Hepatocyte (in vitro differentiated cells): ENCODE results near the gene BCKDK. TPM values are rescaled to one million over a fixed set of nuclear protein-coding genes. Genes with fewer than 3 reads are reported as not detected.

Experiments used
- DNase-seq: peaks from one replicate; pipeline ENCODE4 v3.0.0-alpha.2; 2016; ENCODE audit warnings: low spot score
- H2AFZ ChIP-seq: fragments of 200-600 bp; sonication (generic); 2 replicates; pipeline ENCODE4 v1.6.0; 2016; ENCODE audit warnings: antibody characterized with exemption, mild to moderate bottlenecking
- H3K27ac ChIP-seq: fragments of 200-600 bp; sonication (generic); 2 replicates; pipeline ENCODE4 v1.5.1; 2016; ENCODE audit warnings: mild to moderate bottlenecking
- H3K27me3 ChIP-seq: fragments of 200-600 bp; sonication (generic); 2 replicates; pipeline ENCODE4 v1.6.1; 2016
- H3K36me3 ChIP-seq: fragments of 200-600 bp; sonication (generic); replicated peaks from 2 replicates; pipeline ENCODE4 v1.5.1; 2016; ENCODE audit warnings: low read depth; ENCODE audit not compliant: insufficient read depth
- H3K4me1 ChIP-seq: fragments of 200-600 bp; sonication (generic); 2 replicates; pipeline ENCODE4 v1.5.1; 2016; ENCODE audit warnings: mild to moderate bottlenecking, moderate library complexity; ENCODE audit not compliant: insufficient read depth
- H3K4me2 ChIP-seq: fragments of 200-600 bp; sonication (generic); 2 replicates; pipeline ENCODE4 v1.6.0; 2016
- H3K4me3 ChIP-seq: fragments of 200-600 bp; sonication (generic); 2 replicates; pipeline ENCODE4 v1.5.1; 2016; ENCODE audit warnings: mild to moderate bottlenecking
- H3K79me2 ChIP-seq: fragments of 200-600 bp; sonication (generic); 2 replicates; pipeline ENCODE4 v1.6.0; 2017; ENCODE audit warnings: mild to moderate bottlenecking
- H3K9me2 ChIP-seq: fragments of 200-600 bp; sonication (generic); replicated peaks from 2 replicates; pipeline ENCODE4 v1.6.0; 2017; ENCODE audit warnings: mild to moderate bottlenecking; ENCODE audit not compliant: insufficient read depth
- H3K9me3 ChIP-seq: fragments of 200-600 bp; sonication (generic); 2 replicates; pipeline ENCODE4 v1.5.1; 2016; ENCODE audit warnings: low read depth, mild to moderate bottlenecking
- H4K20me1 ChIP-seq: fragments of 200-600 bp; sonication (generic); 2 replicates; pipeline ENCODE4 v1.6.0; 2016; ENCODE audit warnings: mild to moderate bottlenecking; ENCODE audit not compliant: insufficient read depth, poor library complexity, severe bottlenecking
- EZH2 ChIP-seq: fragments of 200-600 bp; sonication (generic); IDR thresholded peaks from 2 replicates; pipeline ENCODE4 v1.6.1; 2016; ENCODE audit warnings: antibody characterized with exemption, mild to moderate bottlenecking, borderline replicate concordance
- EZH2phosphoT487 ChIP-seq: fragments of 200-600 bp; sonication (generic); IDR thresholded peaks from one replicate; pipeline ENCODE4 v1.6.1; 2018; ENCODE audit warnings: antibody characterized with exemption, mild to moderate bottlenecking, low read depth, moderate library complexity; ENCODE audit not compliant: unreplicated experiment, severe bottlenecking
- WGBS: methylation state at CpG from one replicate; pipeline ENCODE4 v1.1.6; 2016; ENCODE audit warnings: low lambda C conversion rate; ENCODE audit errors: missing lambda C conversion rate; 5-methylcytosine and 5-hydroxymethylcytosine counted together
- polyA plus RNA-seq: library from polyadenylated mRNA; unstranded; fragments of >200 nt; fragmentation: Nextera tagmentation; extraction: Ambion mirVana; gene quantifications from 2 replicates; pipeline ENCODE4 v1.2.1, GENCODE V29; 2016
- total RNA-seq: library from RNA; depleted of rRNA; stranded (reverse); fragments of >200 nt; gene quantifications from 2 replicates; pipeline ENCODE4 v1.2.3, GENCODE V29; 2014
- TF ChIP-seq, protein P1 (sequence below): fragments of 200-600 bp; sonication (generic); IDR thresholded peaks from 2 replicates; pipeline ENCODE4 v1.5.1; 2016; ENCODE audit warnings: antibody characterized with exemption, mild to moderate bottlenecking; ENCODE audit not compliant: poor library complexity

Gene BCKDK
- total and polyA plus RNA-seq, 2 experiments from 2014 or later = 27.3 to 75.2 TPM

DNA sequence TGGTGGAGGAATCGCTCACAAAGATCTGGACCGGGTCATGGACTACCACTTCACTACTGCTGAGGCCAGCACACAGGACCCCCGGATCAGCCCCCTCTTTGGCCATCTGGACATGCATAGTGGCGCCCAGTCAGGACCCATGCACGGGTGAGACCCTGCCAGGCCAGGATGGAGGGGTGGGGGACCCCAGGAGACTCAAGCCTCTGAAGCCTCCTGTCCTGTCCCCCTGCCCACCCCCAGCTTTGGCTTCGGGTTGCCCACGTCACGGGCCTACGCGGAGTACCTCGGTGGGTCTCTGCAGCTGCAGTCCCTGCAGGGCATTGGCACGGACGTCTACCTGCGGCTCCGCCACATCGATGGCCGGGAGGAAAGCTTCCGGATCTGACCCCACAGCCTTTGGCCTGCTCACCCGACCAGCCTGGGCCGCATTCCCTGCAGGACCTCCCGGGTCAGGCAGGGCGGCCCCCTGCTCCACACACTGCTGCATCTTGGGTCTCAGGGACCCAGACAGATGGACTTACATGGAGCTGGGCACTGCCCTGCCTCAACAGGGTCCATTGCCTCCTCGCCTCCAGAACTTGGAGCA is 3.8 kb downstream of the BCKDK start:
- Histone ChIP-seq H3K4me1 (peaks cover 8% of the 10 kb centered on the region), H2AFZ (no peak overlapping the region), H3K36me3 (no peaks in the 10 kb centered on the region), H3K27ac (no peak overlapping the region), H3K79me2 (peaks cover 20% of the 10 kb centered on the region), H3K4me3 (no peak overlapping the region), H3K27me3 (no peaks in the 10 kb centered on the region), H3K9me2 (no peaks in the 10 kb centered on the region), H3K9me3 (no peaks in the 10 kb centered on the region), H4K20me1 (no peaks in the 10 kb centered on the region), H3K4me2 (no peak overlapping the region)
- peak; percentile 5 for DNase-seq
- WGBS = over 99% methylated on average over 23 of the region's 23 CpGs
- no peak for TF ChIP-seq EZH2phosphoT487
- TF ChIP-seq, protein P1, sequence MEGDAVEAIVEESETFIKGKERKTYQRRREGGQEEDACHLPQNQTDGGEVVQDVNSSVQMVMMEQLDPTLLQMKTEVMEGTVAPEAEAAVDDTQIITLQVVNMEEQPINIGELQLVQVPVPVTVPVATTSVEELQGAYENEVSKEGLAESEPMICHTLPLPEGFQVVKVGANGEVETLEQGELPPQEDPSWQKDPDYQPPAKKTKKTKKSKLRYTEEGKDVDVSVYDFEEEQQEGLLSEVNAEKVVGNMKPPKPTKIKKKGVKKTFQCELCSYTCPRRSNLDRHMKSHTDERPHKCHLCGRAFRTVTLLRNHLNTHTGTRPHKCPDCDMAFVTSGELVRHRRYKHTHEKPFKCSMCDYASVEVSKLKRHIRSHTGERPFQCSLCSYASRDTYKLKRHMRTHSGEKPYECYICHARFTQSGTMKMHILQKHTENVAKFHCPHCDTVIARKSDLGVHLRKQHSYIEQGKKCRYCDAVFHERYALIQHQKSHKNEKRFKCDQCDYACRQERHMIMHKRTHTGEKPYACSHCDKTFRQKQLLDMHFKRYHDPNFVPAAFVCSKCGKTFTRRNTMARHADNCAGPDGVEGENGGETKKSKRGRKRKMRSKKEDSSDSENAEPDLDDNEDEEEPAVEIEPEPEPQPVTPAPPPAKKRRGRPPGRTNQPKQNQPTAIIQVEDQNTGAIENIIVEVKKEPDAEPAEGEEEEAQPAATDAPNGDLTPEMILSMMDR = no peak
- no peak for TF ChIP-seq EZH2

DNA sequence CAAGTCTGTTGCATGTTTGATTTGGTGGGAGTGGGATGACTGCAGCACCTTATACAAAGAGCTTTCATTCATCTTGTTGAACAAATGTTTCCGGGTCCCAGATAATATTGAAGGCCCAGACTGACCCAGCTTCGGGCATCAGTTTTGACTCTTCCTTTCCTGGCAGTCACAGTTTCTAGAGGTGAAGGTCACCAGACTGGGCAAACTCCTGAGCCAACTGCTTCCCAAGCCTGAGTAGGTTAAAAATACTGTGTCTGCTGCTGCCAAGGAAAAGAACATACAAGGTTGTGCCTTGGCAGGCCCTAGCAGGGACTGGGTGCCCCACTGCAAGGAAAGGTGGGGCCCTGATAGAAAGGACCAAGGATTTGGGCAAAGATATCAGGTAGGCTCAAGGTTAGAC is 4.5 kb downstream of the BCKDK start:
- 97% methylated on average over 2 of the region's 2 CpGs for WGBS
- peaks cover 8% of the 10 kb centered on the region for H3K4me1 ChIP-seq
- H3K4me2 ChIP-seq = no peak overlapping the region
- H3K9me2 ChIP-seq = no peaks in the 10 kb centered on the region
- H3K27ac ChIP-seq = no peak overlapping the region
- no peak for DNase-seq
- H3K27me3 ChIP-seq = no peaks in the 10 kb centered on the region
- H4K20me1 ChIP-seq = no peaks in the 10 kb centered on the region
- no peak overlapping the region for H2AFZ ChIP-seq
- H3K79me2 ChIP-seq = peaks cover 20% of the 10 kb centered on the region
- TF ChIP-seq, protein P1 = no peak
- TF ChIP-seq EZH2phosphoT487 (no peak), EZH2 (no peak)
- no peak overlapping the region for H3K4me3 ChIP-seq
- no peaks in the 10 kb centered on the region for H3K36me3 ChIP-seq
- H3K9me3 ChIP-seq = no peaks in the 10 kb centered on the region

DNA sequence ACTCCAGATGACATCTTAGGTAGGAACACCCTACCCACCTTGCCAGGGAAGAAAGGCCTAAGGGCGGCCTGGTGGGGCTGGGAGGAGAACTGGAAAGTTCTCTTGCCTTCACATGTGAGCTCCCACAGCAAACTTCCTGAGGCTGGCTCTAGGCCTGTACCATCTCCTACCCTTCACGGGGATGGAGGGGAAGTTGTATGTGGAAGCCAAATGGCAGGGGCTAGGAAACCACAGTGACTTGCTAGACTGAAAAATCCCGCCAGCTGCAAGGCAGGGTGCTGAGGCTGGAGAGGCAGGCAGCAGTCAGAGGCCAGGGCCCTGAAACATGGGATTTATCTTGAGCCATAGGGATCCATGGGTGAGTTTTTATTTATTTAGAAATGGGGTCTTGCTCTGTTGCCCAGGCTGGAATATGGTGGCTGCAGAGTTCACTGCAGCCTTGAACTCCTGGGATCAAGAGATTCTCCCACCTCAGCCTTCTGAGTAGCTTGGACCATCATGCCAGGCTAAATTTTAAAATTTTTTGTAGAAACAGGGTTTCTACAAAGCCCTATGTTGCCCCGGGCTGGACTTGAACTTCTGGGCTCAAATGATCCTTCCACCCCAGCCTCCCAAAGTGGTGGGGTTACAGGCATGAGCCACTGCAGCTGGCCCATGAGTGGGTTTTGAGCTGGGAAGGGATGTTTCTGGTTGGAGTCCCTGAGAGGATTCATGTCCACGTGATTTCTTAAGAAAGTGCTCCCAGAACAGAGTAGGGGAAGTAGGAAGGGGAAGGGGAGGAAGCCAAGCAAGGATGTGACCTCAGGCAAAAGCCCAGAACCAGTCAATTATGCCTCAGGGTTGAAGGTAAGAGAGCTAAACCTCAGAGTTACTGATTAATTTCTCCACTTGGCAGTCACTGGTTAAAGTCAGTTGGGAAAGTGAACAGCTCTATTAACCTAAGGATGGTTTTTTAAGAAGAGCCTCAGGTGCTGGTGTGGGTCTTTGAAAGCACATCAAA is 5.2 kb downstream of the BCKDK start:
- peaks cover 8% of the 10 kb centered on the region for H3K4me1 ChIP-seq
- TF ChIP-seq, protein P1 = no peak
- TF ChIP-seq EZH2 (no peak), EZH2phosphoT487 (no peak)
- H4K20me1 ChIP-seq = no peaks in the 10 kb centered on the region
- peak; percentile 16 for DNase-seq
- no peak overlapping the region for H3K4me3 ChIP-seq
- H3K27me3 ChIP-seq = no peaks in the 10 kb centered on the region
- no peaks in the 10 kb centered on the region for H3K9me3 ChIP-seq
- H2AFZ ChIP-seq = no peak overlapping the region
- WGBS = 84% methylated on average over 5 of the region's 5 CpGs
- H3K27ac ChIP-seq = peak overlapping the region; percentile 69
- no peak overlapping the region for H3K4me2 ChIP-seq
- H3K79me2 ChIP-seq = peaks cover 18% of the 10 kb centered on the region
- H3K36me3 ChIP-seq = no peaks in the 10 kb centered on the region
- no peaks in the 10 kb centered on the region for H3K9me2 ChIP-seq
